Measurements from ENCODE around the gene FLNB.
A peak's percentile ranks its signal among the peaks of the same experiment; 100 is the strongest.
"Not testable (repeated sequence)": the region's sequence is repeated elsewhere in the genome, so short reads cannot be mapped to it uniquely, and the experiment has no call there.

FLNB gene

DNA sequence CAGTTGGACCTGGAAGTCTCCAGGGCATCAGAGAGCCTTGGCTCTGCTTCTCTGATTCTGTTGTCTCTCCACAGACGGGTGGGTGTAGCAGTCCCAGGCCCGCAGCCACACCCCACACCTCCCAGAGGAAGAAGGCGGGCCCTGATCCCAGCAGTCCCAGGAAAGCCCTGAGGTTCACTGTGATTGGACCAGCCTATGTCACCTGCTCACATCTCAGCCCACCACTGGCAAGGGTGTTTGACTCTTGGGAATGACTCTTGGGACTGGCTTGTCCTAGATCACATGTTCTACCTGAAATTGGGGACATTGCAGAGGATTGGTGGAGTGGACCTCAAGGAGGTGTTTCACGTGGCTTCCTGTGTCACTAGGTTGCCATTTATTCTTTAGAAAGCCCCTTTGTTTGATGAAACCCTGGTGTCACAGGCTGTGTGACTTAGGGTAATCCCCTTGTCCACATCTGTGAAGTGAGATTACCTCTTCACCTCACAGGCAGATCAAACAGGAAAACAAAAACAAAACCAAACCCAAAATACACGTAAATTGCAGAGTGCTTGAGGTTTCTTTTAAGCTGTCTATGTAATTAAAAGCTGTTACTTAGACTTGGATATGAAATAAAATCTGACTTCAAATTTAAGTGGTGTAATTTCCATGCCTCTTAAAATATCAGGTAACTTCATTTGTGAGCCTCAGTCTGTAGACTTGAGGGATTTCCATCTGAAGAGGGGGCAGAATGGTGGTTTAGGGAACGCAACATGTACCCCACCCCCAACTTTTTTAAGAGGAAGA, 26.7 kb downstream of the FLNB start:
- peak; percentile 85 for DNase-seq

DNA sequence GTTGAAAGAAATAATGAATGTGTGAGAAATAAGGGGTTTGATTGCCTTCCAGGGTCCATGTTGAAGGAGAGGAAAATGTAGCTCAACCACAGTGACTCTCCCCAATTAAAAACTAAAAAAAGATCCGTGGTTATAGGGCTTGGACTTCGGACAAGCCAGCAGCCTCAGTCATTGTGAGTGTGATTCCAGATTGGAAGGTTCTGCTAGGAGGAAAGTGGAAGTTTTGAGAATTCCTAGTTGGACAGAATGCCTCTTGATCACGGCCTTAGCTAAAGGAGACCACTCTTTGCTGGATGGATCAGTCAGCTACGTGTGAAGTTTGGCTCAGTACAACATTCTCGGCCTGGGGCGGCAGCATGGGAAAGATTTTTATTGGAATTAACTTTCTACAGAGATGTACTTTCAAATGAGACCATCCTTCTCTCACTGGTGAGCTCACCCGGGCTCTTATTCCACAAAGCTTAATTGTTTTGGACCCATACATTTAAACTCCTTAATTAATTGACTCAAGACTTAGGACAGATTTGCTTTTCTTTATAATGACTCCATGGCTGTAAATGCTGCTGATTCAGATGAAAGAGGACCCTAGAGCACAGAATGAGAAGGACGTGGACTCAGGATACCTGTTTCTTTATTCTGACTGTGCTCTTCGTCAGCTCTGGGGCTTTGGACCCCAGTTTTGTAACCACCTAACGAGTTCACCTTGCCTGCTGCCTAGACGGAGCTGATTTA, 27.5 kb downstream of the FLNB start:
- no peak for DNase-seq

DNA sequence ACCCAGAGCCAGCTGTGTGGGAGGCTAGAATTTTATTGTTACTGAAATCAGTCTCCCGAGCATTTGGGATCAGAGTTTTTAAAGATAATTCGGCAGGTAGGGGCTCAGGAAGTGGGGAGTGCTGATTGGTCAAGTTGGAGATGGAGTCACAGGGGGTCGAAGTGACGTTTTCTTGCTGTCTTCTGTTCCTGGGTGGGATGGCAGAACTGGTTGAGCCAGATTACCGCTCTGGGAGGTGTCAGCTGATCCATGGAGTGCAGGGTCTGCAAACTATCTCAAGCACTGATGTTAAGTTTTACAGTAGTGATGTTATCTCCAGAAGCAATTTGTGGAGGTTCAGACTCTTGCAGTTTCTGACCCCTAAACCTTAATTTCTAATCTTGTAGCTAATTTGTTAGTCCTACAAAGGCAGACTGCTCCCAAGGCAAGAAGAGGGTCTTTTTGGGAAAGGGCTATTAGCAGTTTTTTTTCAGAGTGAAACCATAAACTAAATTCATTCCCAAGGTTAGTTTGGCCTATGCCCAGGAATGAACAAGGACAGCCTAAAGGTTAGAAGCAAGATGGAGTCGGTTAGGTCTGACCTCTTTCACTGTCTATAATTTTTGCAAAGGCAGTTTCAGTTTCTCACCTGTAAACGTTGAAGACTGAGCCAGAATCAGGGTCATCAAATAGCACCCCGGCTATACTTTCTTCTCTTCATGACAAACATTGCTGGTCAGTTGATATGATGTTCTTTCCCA, 28.2 kb downstream of the FLNB start:
- no peak for DNase-seq

DNA sequence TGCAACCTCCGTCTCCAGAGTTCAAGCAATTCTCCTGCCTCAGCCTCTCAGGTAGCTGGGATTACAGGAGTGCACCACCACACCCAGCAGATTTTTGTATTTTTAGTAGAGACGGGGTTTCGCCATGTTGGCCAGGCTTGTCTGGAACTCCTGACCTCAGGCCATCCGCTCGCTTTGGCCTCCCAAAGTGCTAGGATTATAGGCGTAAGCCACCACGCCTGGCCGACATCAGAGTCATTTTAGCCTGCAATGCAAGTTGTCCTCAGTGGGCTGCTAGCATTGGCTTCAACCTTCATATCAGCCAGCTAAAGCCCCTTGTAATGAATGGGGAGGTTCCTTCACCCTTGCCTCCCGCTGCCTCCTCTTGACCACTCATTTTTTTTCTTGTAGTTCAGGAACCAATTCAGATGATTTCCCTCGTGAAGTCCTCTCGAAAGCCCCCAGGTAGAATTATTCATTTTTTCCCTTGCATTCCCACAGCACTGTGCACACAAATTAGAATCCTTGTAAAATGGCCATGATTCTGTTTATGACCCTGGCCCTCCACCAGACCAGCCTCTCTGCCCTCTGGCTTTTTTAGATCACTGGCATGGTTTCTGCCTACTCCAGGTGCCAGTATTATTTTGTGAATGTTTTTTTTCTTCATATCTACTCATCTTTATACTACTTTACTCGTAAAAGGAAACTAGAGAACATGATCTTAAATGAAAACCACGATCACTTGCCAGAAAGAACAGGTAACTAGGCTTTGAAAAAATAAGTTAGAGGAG, 29.1 kb downstream of the FLNB start:
- DNase-seq, result no peak

DNA sequence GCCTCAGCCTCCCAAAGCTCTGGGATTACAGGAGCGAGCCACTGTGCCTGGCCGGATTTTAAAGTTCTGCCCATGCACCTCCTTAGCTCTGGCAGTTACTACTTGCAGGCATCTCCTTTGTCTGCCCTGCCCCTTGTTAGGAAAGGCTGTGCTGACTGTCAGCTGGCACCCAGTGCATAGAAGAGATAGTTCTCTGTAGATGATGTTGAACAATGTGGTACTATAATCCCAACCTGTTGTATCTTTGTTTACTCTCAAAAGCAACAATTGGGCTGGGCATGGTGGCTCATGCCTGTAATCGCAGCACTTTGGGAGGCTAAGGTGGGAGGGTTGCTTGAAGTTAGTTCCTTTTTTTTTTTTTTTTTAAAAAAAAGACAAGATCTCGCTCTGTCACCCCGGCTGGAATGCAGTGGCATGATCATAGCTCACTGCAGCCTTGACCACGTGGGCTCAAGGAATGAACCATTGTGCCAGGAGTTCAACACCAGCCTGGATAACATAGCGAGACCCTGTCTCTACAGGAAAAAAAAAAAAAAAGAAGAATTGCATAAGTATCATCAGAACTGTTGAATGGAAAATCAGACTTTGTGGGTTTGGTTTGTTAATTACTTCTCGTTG, 30.6 kb downstream of the FLNB start:
- DNase-seq, result no peak

DNA sequence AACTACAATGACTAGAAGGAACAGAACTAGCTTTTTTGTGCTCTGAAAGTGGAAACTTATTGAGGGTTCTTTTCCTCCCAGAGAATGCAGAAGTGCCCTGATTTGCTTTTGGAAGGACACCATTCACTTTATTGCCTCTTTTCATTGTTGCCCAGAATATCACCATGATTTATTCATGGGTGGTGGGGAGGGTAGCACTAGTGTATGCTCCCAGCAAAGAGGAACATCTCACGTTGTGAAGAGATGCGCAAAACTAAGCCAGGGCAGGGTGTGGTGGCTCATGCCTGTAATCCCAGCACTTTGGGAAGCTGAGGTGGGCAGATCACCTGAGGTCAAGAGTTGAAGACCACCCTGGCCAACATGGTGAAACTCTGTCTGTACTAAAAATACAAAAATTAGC, 31.4 kb downstream of the FLNB start:
- no peak for DNase-seq

DNA sequence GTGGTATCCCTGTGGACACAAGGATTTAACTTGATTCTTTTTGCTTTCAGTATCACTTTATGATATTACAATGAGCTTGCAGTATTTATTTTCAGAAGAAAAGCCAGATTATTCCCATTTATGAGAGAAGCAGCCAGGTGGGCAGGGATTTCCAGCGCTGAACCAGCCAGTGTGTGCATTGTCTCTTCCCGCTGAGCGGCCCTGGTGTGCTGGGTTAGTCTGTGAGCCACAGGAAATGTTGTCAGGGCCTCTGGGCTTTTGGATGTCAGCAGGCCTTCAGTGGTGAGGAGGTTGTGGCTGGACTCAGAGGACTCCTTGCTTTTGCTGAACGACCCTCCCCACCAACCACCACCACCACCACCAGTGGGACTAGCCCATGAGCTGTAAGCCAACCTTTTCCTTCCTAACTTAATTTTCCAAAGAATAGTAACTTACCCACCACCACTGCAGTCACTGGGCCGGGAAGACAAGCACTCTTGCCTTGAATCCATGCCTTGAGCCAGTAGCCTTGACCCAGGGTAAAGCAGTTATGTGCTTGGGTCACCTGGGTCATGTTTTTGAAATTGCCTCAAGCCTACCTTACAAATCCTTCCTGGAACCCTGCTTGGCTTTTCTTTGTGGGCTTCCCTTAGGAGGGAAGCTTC, 33.1 kb downstream of the FLNB start:
- DNase-seq, result no peak

DNA sequence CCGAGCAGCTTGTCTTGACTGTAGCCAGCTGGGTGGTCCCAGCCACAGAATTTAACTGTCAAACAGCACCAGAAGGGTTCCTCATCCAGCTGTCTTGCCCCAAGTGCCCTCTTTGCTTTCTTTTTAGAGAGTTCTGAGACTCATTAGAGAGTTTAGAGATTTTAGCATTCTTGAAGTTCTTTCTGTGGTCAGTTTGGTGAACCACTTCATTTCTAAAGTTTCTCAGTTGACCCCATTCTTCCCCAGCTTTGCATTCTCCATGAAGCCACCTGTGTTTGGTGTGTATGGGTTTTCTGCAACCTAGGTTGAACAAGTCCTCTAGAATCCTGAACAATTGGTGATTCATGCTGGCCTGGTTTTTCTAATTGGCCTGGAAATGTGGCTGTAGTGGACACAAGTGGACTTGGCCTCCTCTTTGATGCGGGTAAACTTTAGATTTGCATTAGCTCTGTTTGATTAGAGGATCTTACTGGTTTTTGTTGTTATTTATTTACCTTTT, 33.7 kb downstream of the FLNB start:
- DNase-seq, result peak; percentile 13

DNA sequence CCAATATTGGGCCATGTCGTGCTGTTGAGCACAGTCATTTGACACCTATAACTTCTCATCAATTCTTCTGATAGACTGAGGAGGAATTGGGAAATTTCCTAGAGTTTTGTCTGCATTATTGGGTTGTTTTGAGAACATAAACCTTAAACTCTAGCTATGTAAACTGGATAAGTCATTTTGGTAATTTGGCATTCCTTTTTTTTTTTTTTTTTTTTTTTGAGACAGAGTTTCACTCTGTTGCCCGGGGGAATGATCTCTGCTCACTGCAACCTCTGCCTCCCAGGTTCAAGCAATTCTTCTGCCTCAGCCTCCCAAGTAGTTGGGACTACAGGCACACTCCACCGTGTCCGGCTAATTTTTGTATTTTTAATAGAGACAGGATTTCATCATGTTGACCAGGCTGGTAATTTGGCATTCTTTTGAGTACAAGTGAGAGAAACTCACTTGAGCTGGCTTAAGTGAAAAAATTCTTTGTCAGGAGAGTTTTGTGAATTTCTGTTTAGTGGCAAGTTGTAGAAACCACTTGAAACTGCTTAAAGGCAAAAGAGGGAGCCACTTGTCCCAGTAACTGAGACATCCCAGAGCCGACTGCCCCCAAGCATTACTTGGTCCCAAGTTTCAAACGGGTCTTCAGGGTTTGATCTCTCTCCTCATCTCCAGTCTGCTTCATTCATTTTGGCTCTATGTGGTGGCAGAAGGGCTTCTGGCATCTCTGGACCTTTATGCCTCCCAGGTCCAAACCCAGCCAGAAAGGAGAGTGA, 34.9 kb downstream of the FLNB start:
- no peak for DNase-seq

DNA sequence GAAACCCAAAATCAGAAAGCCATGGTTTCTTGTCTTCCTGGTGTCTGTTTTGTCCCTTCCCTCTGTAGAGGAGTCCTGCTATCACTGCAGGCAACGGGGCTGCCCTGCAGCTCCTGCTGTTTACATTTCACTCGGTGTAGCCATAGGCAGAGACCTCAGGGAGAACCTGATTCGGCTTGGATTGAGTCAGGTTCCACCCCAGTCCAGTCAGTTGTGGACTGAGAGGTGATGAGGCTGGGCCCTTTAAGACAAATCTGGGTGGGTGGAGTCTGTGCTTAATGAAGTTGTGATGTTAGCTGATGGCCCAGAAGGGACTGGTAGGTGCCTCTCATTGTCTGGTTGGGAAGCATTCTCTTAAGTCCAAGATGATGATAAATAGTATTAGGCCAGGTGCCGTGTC, 35.7 kb downstream of the FLNB start:
- DNase-seq, result no peak

DNA sequence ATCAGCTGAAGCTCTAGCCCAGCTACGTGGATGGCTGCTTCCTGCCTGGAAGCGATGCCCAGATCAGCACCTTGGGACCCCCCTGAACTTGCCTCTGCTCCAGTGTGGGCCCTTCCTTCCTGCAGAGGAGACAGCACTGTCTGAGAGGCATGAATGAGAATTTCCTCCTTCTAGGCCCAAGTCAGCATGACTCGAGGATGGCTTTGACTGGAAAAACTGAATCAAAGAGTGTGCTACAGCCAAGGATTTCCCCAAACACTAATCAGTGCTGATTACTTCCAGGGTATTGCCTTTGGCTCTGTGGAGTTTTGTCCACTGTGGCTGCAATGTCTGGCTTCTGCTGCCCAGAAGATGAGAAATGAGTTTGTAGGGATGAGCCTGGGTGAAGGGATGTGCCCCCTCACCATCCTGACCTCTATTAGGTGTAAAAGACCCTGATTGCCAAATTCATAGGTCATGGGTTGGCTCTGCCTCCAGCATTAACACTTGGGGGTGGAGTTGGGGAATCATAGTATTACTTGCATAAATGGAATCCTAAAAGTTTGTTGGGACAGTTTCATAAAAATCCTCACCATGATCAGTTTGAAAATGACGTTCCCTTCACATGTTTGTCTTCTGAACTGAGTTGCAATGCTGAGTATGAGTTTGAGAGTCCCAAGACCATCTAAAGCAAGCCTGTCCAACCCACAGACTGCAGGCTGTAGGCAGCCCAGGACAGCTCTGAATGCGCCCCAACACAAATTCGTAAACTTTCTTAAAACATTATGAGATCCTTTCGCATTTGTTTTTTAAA, 36.7 kb downstream of the FLNB start:
- DNase-seq, result no peak

DNA sequence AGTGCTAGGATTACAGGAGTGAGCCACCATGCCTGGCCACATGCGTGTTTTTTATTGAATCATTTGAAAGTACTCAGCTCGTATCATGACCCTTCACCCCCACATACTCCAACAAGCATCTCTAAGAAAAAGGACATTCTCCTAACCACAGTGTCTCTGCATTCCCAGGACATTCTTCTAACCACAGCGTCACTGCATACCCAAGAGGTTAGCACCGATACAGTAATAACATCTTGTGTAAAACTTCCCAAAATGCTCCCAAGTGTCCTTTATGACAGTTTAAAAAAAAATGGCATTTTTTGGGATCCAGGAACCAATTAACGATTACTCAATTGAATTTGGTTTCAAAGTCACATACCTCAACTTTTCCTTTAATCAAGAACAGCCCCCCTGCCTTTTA, 39.6 kb downstream of the FLNB start:
- DNase-seq, result no peak

DNA sequence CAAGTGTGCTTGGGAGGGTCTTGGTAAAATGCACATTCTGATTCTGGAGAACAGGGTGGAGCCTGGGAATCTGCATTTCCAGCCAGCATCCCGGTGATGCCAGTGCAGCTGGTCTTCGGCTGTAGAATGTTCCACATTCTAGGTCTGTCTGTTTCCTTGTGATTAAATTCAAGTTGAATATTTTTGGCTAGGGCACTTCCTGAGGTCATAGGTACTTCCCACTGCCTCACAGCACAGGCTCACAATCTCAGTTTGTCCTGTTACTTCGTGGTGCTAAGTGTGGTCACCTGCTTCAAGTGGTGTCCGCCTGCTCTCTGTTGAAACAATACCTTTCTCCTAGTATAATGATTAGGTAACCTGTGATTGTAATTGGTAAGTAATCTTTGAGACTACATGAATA, 40.1 kb downstream of the FLNB start:
- no peak for DNase-seq

DNA sequence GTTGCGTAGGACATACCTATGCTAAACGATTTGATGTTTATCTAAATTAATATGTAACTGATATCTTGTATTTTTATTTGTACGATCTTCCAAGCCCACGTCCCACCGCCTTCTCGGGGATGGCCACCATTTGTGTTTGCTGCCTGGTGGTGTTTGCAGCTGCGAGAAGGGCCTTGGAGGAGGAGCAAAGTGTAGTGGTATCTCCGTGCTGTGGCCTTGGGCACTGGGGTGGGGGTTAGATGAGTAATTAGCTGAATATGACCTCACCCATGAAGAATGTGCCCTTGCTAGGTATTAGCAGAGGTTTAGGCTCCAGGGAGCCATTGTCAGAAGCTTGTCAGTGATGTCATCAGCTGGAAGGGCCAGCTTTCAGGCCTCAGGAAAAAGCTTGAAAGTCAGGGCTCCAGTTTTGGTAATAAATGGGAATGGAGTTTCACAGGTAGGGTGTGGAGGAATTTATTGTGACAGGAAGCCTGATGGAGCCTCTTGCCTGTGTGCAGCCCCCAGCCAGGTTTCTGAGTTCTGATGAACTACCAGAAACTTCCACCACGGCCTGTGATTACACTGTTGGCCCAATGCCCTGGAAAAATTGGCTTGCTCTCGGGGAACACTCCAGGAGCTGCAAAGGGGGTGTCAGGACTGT, 41.0 kb downstream of the FLNB start:
- no peak for DNase-seq

DNA sequence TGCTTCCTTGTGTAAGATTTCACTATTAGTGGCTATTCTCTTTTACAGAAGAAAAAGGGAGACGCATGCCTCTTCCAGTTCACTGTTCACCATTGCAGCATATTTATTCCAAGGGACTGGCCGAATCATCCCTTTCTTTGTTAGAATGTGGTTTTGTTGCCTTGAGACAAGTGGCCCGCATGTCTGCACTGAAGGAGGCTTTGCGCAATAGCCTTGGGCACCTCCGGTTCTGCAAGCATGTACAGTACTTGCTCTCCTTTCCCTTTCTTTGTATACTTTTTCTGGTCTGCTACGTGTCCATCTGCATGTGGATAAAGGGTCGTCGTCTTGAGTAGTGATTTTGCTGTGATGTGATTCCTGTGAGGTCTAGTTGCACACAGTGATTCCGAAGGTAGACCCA, 43.0 kb downstream of the FLNB start:
- no peak for DNase-seq

DNA sequence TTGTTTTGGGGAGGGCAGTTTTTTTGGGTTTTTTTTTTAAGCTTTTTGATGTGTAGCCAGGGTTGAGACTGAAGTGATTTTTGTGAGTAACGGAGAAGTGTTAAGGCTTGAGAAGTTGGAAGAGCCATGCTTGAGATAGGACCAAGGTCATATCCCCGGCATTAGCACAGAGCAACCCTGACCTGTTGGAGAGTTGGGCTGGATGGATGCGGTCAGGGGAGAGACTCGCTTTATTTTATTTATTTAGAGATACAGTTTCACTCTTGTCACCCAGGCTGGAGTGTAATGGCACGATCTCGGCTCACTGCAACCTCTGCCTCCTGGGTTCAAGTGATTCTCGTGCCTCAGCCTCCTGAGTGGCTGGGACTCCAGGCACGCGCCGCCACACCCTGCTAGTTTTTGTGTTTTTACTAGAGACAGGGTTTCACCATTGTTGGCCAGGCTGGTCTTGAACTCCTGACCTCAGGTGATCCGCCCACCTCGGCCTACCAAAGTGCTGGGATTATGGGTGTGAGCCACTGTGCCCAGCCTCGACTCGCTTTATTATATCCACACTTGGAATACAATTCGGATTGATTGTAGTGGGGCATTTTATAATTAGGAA, 43.5 kb downstream of the FLNB start:
- not testable (repeated sequence) for DNase-seq

DNA sequence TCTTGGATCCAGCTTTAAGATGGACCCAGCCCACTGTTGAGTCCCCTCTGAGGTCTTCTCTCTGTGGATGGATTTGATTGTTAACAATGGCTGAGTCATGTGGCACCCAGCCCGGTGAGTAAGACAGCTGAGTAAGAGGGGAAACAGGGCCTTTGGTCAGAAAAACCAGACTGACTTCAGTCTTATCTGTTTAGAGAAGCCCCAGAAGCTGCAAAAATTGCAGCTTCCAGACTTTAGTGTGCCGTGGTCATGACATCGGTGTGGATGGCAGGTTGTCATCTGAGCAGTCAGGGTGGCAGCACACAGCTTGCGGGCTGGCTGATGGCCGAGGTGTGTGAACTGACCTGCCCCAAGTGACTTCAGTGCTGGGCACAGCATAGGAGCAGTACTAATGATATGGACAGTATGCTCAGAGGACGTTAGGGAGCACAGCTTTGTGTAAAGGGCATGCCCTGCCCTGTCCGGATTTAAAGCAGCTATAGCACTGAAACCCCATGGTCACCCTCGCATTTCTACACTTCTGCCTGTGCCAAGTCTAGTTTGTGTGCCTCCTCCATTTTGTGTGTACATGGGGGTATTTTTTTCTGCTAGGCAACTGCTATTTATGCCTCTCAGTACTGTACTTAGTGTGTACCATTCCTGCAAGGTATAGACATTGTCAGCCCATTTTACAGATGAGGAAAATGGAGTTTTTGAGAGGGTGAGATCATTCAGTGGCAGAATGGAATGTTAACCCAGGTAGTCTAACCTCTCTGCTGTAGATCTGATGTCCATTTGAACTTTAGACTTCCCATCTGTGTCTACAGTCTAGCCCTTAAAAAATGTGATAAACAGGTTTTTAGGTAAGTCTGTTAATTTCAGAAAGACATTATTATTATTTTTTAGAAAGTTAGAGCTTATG, 44.4 kb downstream of the FLNB start:
- peak; percentile 77 for DNase-seq

DNA sequence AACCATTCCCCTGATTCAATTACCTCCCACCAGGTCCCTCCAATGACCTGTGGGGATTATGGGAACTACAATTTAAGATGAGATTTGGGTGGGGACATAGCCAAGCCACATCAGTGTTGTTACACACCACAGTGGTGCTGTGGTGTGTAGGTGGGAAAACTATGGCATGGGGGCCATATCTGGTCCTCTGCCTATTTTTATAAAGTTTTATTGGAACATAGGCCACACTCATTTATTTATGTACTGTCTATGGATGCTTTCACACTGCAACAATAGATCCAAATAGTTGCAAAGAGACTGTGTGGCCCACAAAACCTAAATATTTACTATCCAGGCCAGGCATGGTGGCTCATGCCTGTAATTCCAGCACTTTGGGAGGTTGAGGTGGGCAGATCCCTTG, 46.4 kb downstream of the FLNB start:
- no peak for DNase-seq
